GM10248 (cell line): ENCODE results near the gene ZNF319.

Source experiments
- CTCF ChIA-PET: fragments of 300-600 bp; sonication (Branson Sonifier 250); formaldehyde crosslinking; extraction: SDS; loops from one replicate; lab custom pipeline; 2021; ENCODE audit warnings: antibody characterized with exemption; lab: Yijun Ruan, JAX
- POLR2A ChIA-PET: fragments of 350-650 bp; sonication (Branson Sonifier 250); formaldehyde crosslinking; extraction: SDS; loops from one replicate; lab custom pipeline; 2020; ENCODE audit warnings: antibody characterized with exemption; lab: Yijun Ruan, JAX
- DNase-seq: peaks from one replicate; pipeline ENCODE4 v3.0.0; 2012; ENCODE audit errors: extremely low spot score
- CTCF ChIP-seq: IDR thresholded peaks from 2 replicates; pipeline ENCODE4 v1.5.1; 2012; ENCODE audit warnings: mild to moderate bottlenecking, low read depth; ENCODE audit errors: extremely low read depth, missing control alignments, control extremely low read depth

The ZNF319 gene

GRCh38 chr16:57988929-57989328, 11.5 kb downstream of the ZNF319 start:
- TF ChIP-seq CTCF, result no peak
- no peak for DNase-seq
- CTCF ChIA-PET, result interaction anchor here (1.2 to 4.0 kb wide), 6 partner anchors 10 to 340 kb away, joined by 3 to 16 read pairs (median 3); partner anchors contain the start of gene USB1
- POLR2A ChIA-PET, result no interaction called here

DNA sequence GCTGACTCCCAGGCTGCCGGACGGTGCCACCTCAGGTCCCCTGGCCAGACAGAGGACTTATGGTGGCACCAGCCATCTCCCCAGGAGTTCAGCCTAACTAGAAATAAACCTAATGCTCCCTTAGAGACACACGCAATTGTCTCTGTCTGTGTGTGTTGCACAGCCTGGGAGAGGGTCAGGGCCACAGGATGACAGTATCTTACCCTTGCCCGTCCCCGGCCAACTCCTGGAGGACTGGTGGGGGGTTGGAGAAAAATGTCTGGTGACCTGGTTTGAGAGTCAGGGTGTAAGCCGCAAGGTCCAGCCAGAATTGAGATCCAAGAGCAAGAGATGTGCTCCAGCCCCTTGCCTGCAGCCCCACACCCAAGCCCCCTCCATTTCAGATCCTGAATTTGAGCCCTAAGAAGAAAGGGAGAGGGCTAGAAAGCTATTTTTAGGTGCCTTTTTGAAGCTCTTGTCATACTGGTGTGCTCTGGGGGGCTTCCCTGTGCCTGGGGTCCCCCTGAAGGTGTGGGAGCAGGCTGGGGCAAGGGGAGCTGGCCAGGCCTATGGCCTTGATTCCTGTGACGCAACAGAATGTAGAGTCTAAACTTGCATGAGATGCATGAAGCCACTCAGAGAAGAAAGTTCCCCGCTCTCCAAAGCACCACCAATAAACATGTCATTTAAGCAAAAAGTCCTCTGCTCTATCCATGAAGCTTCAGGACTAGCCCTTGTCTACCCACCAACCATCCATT, 12.9 kb downstream of the ZNF319 start:
- CTCF ChIA-PET, result interaction anchor here (1.3 to 4.0 kb wide), 3 partner anchors 12 to 339 kb away, joined by 3 to 16 read pairs (median 4); no protein-coding TSS in a partner anchor

DNA sequence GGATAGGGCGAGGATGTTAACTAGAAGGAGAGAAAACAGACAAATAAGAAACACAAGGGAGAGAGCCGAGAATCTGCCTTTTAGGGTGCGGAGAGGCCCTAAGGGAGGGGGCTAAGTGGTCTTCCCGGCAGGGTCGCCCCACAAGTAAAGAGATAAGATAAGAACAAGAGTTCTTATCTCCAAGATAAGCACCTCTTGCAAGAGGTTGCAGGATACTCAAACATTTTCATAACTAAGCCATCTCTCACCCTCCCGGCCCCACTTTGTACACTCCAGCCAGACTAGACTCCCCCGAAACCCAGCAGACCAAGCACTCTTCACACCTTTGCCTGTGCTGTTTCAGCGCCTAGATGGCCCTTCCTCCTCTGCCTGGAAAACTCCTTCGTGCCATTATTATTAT, 14.3 kb downstream of the ZNF319 start:
- POLR2A ChIA-PET, result no interaction called here
- TF ChIP-seq CTCF, result no peak
- CTCF ChIA-PET, result interaction anchor here (1.3 kb wide), 1 partner anchor 14 kb away, joined by 3 read pairs; no protein-coding TSS in a partner anchor
- DNase-seq, result no peak

More for the DNA sequence above, 12.9 kb downstream of the ZNF319 start:
- DNase-seq, result no peak
- TF ChIP-seq CTCF, result no peak
- POLR2A ChIA-PET, result no interaction called here

- no peak for DNase-seq
- ChIA-PET CTCF (interaction anchor here (1.3 kb wide), 1 partner anchor 13 kb away, joined by 3 read pairs; no protein-coding TSS in a partner anchor), POLR2A (no interaction called here)
- no peak for TF ChIP-seq CTCF
These were observed 15.0 kb downstream of the ZNF319 start for GRCh38 chr16:57985204-57986181.

DNA sequence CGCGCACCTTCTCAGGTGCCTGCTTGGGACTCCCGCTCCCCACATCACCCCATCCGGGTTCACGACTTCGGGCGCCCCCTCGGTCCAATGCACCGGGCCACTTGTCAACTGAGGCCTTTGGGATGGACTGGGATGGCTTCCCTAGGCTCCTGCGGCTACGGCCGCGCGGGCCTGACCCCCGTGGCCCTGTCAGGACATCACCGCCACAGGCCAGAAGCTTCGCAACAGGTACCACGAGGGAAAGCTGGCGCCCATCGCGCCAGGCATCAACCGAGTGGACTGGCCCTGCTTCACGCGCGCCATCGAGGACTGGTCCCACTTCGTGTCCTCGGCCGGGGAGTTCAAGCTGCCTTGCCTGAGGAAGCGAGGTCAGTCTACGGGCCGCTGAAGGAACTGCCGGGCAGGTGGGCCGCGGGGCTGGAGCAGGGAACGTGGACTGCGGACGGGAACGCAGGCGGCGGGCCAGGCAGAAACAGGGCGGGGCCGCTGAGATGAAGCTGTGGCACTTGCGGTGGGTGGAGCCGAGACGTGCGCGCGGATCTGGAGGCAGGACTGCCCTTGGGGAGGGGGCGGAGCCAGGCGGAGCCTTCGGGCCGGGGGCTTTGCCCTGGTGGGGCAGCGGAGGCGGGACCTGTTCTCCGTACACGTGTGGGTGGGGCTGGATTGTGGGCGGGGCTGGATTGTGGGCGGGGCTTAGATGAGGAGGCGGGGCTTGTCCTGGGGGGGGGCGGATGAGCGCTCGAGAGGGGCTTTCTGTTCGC, 15.8 kb downstream of the ZNF319 start:
- POLR2A ChIA-PET, result no interaction called here
- no peak for TF ChIP-seq CTCF
- CTCF ChIA-PET, result no interaction called here
- DNase-seq, result peak; percentile 91
